D721Med (cell line): ENCODE data around the gene CEACAM8.
"Not testable (repeated sequence)": the region's sequence is repeated elsewhere in the genome, so short reads cannot be mapped to it uniquely, and the experiment has no call there.

ENCODE experiments used
- DNase-seq: peaks from one replicate; pipeline ENCODE4 v3.0.0; 2011; ENCODE audit warnings: low spot score; ENCODE audit not compliant: insufficient read length
- FAIRE-seq: peaks from 2 replicates; lab custom pipeline; 2011; peaks lifted over from hg19 to GRCh38; lab: Jason Lieb, UNC
- CTCF ChIP-seq: IDR thresholded peaks from 2 replicates; pipeline ENCODE4 v1.5.1; 2012; ENCODE audit warnings: mild to moderate bottlenecking, control low read depth; ENCODE audit not compliant: insufficient read depth; ENCODE audit errors: missing control alignments

CEACAM8 gene

GRCh38 chr19:42594617-42595489, at the start of gene CEACAM8:
CEACAM8 (minus strand) TSS chr19:42594924; CDS start chr19:42594828, 96 bp downstream.
- TF ChIP-seq CTCF, result no peak
- FAIRE-seq (no peak), DNase-seq (no peak)

- FAIRE-seq, result not testable (repeated sequence)
These were observed 44.8 kb upstream of the CEACAM8 start for GRCh38 chr19:42639324-42640092.

GRCh38 chr19:42635233-42635539, 40.5 kb upstream of the CEACAM8 start:
- DNase-seq, result no peak
- FAIRE-seq, result no peak
- TF ChIP-seq CTCF, result no peak

More at GRCh38 chr19:42639324-42640092, 44.8 kb upstream of the CEACAM8 start:
- DNase-seq, result not testable (repeated sequence)

- peak; percentile 49 for TF ChIP-seq CTCF
- FAIRE-seq (no peak), DNase-seq (no peak)
These were observed 39.9 kb upstream of the CEACAM8 start for GRCh38 chr19:42634409-42635232.

GRCh38 chr19:42629191-42629590, 34.5 kb upstream of the CEACAM8 start:
- FAIRE-seq (no peak), DNase-seq (no peak)
- TF ChIP-seq CTCF, result no peak

GRCh38 chr19:42628411-42629140, 33.9 kb upstream of the CEACAM8 start:
- no peak for FAIRE-seq
- DNase-seq, result no peak
- no peak for TF ChIP-seq CTCF
